IMR-90 (cell line): Measurements from ENCODE around the gene HEY2. TPM values are rescaled to one million over a fixed set of nuclear protein-coding genes. Genes with fewer than 3 reads are reported as not detected.

Experiments
- ATAC-seq: fragments of 200-7000 bp; cut with Tn5 transposase; 2 replicates; pipeline ENCODE4 v1.9.1; 2020; ENCODE audit warnings: low read depth, mild to moderate bottlenecking, moderate library complexity
- BruUV-seq: library from RNA; stranded (reverse); fragments of 400-500 nt; replicated peaks from 2 replicates; lab custom pipeline; 2021; lab: Mats Ljungman, UMichigan
- CTCF ChIA-PET: fragments of 300-600 bp; formaldehyde crosslinking; extraction: SDS; loops from one replicate; lab custom pipeline; 2021; ENCODE audit warnings: antibody characterized with exemption; lab: Yijun Ruan, JAX
- POLR2A ChIA-PET: fragments of 300-600 bp; sonication (Branson Sonifier 250); formaldehyde crosslinking; loops from one replicate; lab custom pipeline; 2022; ENCODE audit warnings: antibody characterized with exemption; ENCODE audit not compliant: unreplicated experiment; lab: Charles Lee
- DNase-seq: peaks from one replicate; pipeline ENCODE4 v3.0.0; 2013
- H2AFZ ChIP-seq: replicated peaks from 2 replicates; pipeline ENCODE3; 2013; ENCODE audit warnings: low read length, mild to moderate bottlenecking; ENCODE audit not compliant: poor library complexity
- H2AK5ac ChIP-seq: 2 replicates; pipeline ENCODE4 v1.6.1; 2013; ENCODE audit warnings: low read depth, low read length, inconsistent platforms
- H2AK9ac ChIP-seq: replicated peaks from 2 replicates; pipeline ENCODE3; 2013; ENCODE audit warnings: mild to moderate bottlenecking, low read depth, low read length, moderate library complexity; ENCODE audit not compliant: poor library complexity
- H2BK120ac ChIP-seq: 2 replicates; pipeline ENCODE4 v1.6.1; 2013; ENCODE audit warnings: low read depth, low read length, inconsistent platforms
- H2BK15ac ChIP-seq: 3 replicates; pipeline ENCODE4 v1.6.1; 2013; ENCODE audit warnings: low read depth, low read length, inconsistent platforms
- H2BK20ac ChIP-seq: 2 replicates; pipeline ENCODE4 v1.6.1; 2013; ENCODE audit warnings: low read depth, mild to moderate bottlenecking, inconsistent platforms, low read length, moderate library complexity
- H2BK5ac ChIP-seq: 2 replicates; pipeline ENCODE4 v1.6.1; 2013; ENCODE audit warnings: mild to moderate bottlenecking, low read depth, low read length, inconsistent platforms; ENCODE audit not compliant: poor library complexity, severe bottlenecking
- H3K14ac ChIP-seq: replicated peaks from 2 replicates; pipeline ENCODE4 v1.6.1; 2013; ENCODE audit warnings: low read depth, low read length, inconsistent platforms
- H3K18ac ChIP-seq: 2 replicates; pipeline ENCODE4 v1.6.1; 2013; ENCODE audit warnings: low read depth, low read length, control low read depth
- H3K23ac ChIP-seq: 2 replicates; pipeline ENCODE4 v1.6.1; 2013; ENCODE audit warnings: low read depth, low read length, inconsistent platforms
- H3K27ac ChIP-seq: 2 replicates; pipeline ENCODE4 v1.5.1; 2013; ENCODE audit warnings: mild to moderate bottlenecking, control low read depth, low read length; ENCODE audit not compliant: insufficient read depth
- H3K27me3 ChIP-seq: 2 replicates; pipeline ENCODE4 v1.6.1; 2013; ENCODE audit warnings: low read length; ENCODE audit not compliant: control insufficient read depth, insufficient read depth
- H3K36me3 ChIP-seq: 2 replicates; pipeline ENCODE4 v1.6.1; 2013; ENCODE audit warnings: low read length, mixed read lengths; ENCODE audit not compliant: control insufficient read depth, insufficient read depth
- H3K4ac ChIP-seq: 2 replicates; pipeline ENCODE4 v1.6.1; 2013; ENCODE audit warnings: low read depth, low read length, inconsistent platforms
- H3K4me1 ChIP-seq: 2 replicates; pipeline ENCODE4 v1.6.1; 2013; ENCODE audit warnings: low read length, mixed read lengths; ENCODE audit not compliant: control insufficient read depth, insufficient read depth
- H3K4me2 ChIP-seq: 2 replicates; pipeline ENCODE4 v1.6.1; 2013; ENCODE audit warnings: low read depth, mild to moderate bottlenecking, control low read depth, low read length, moderate library complexity
- H3K4me3 ChIP-seq: 2 replicates; pipeline ENCODE4 v1.5.1; 2013; ENCODE audit warnings: low read depth, mild to moderate bottlenecking, control low read depth, low read length, moderate library complexity; ENCODE audit not compliant: insufficient read depth
- H3K56ac ChIP-seq: 2 replicates; pipeline ENCODE4 v1.6.1; 2013; ENCODE audit warnings: low read length, inconsistent platforms; ENCODE audit not compliant: insufficient read depth; ENCODE audit errors: extremely low read depth
- H3K79me1 ChIP-seq, 2 experiments: 2 replicates each; pipeline ENCODE4 v1.6.1; 2013; ENCODE audit warnings: low read length in 2 of 2, inconsistent platforms in 1 of 2, low read depth in 1 of 2
- H3K9ac ChIP-seq: 2 replicates; pipeline ENCODE4 v1.6.1; 2013; ENCODE audit warnings: low read depth, low read length, control low read depth
- H3K9me1 ChIP-seq: 2 replicates; pipeline ENCODE4 v1.6.1; 2013; ENCODE audit warnings: low read length, inconsistent platforms; ENCODE audit not compliant: insufficient read depth
- H3K9me3 ChIP-seq: 2 replicates; pipeline ENCODE4 v1.6.1; 2013; ENCODE audit warnings: low read length; ENCODE audit not compliant: control insufficient read depth, insufficient read depth
- H4K20me1 ChIP-seq: 2 replicates; pipeline ENCODE4 v1.6.1; 2013; ENCODE audit warnings: low read length, inconsistent platforms; ENCODE audit not compliant: insufficient read depth
- H4K5ac ChIP-seq: 2 replicates; pipeline ENCODE4 v1.6.1; 2013; ENCODE audit warnings: mild to moderate bottlenecking, low read depth, low read length, control low read depth
- H4K8ac ChIP-seq, 2 experiments: 2 replicates each; pipeline ENCODE4 v1.6.1; 2013; ENCODE audit warnings: low read depth in 2 of 2, low read length in 2 of 2, control low read depth in 1 of 2, inconsistent platforms in 1 of 2
- H4K91ac ChIP-seq: 2 replicates; pipeline ENCODE4 v1.6.1; 2013; ENCODE audit warnings: low read depth, low read length, inconsistent platforms; ENCODE audit not compliant: insufficient read depth
- BHLHE40 ChIP-seq: fragments of 150-350 bp; IDR thresholded peaks from 2 replicates; pipeline ENCODE4 v1.6.1; 2016; ENCODE audit warnings: mild to moderate bottlenecking, low read depth, low read length
- FOS ChIP-seq: fragments of 150-350 bp; IDR thresholded peaks from 2 replicates; pipeline ENCODE4 v1.6.1; 2016; ENCODE audit warnings: low read depth, low read length
- MAFK ChIP-seq: IDR thresholded peaks from 2 replicates; pipeline ENCODE4 v1.6.1; 2012; ENCODE audit warnings: low read depth, low read length, improper control_type of control experiment
- MAZ ChIP-seq: IDR thresholded peaks from 2 replicates; pipeline ENCODE4 v1.6.1; 2012; ENCODE audit warnings: low read depth, mild to moderate bottlenecking, low read length, improper control_type of control experiment, moderate library complexity, borderline replicate concordance
- MXI1 ChIP-seq: IDR thresholded peaks from 2 replicates; pipeline ENCODE4 v1.6.1; 2012; ENCODE audit warnings: low read depth, mild to moderate bottlenecking, low read length, moderate library complexity, borderline replicate concordance
- NFE2L2 ChIP-seq: fragments of 150-350 bp; IDR thresholded peaks from 2 replicates; pipeline ENCODE4 v1.6.1; 2016; ENCODE audit warnings: low read depth, mild to moderate bottlenecking, low read length
- RCOR1 ChIP-seq: IDR thresholded peaks from 2 replicates; pipeline ENCODE4 v1.6.1; 2012; ENCODE audit warnings: mild to moderate bottlenecking, low read length, improper control_type of control experiment; ENCODE audit not compliant: insufficient replicate concordance
- RFX5 ChIP-seq: IDR thresholded peaks from 2 replicates; pipeline ENCODE4 v1.8.0; 2012; ENCODE audit warnings: low read depth, mild to moderate bottlenecking, low read length, moderate library complexity
- dilution Hi-C: fragments of 300-500 bp; cut with HindIII; formaldehyde crosslinking; loops from one replicate; pipeline ENCODE4 v1.14.3; 2018; ENCODE audit warnings: low sequenced_read_pairs; ENCODE audit not compliant: unreplicated experiment
- in situ Hi-C: fragments of 300-500 bp; cut with MboI; formaldehyde crosslinking; loops from 3 replicates; pipeline ENCODE4 v1.14.3; 2019; ENCODE audit warnings: low sequenced_read_pairs, inconsistent platforms, mixed read lengths
- intact Hi-C: fragments of 100-400 bp; cut with micrococcal nuclease; formaldehyde crosslinking; loops from 2 replicates; pipeline ENCODE4 v1.10.0; 2022
- polyA plus RNA-seq, 3 experiments: library from polyadenylated mRNA; depleted of rRNA; stranded (reverse); fragments of >200 nt; gene quantifications; 2 replicates each; pipeline ENCODE4 v1.2.3, GENCODE V29; 2012; ENCODE audit warnings: low replicate concordance in 1 of 3
- total RNA-seq: library from RNA; depleted of rRNA; stranded (reverse); fragments of >200 nt; gene quantifications from 2 replicates; pipeline ENCODE4 v1.2.3, GENCODE V29; 2012
- TF ChIP-seq, protein P1 (sequence below): fragments of 150-350 bp; IDR thresholded peaks from 2 replicates; pipeline ENCODE4 v1.6.1; 2016; ENCODE audit warnings: low read depth, mild to moderate bottlenecking, low read length, moderate library complexity, borderline replicate concordance
- TF ChIP-seq, protein P2 (sequence below): fragments of 150-350 bp; IDR thresholded peaks from 2 replicates; pipeline ENCODE4 v1.6.1; 2017; ENCODE audit warnings: mild to moderate bottlenecking, antibody characterized with exemption, low read length, low read depth

Gene HEY2
- total and polyA plus RNA-seq, 2 of the 4 experiments (the other 2 are of a cell fraction), result not detected

DNA sequence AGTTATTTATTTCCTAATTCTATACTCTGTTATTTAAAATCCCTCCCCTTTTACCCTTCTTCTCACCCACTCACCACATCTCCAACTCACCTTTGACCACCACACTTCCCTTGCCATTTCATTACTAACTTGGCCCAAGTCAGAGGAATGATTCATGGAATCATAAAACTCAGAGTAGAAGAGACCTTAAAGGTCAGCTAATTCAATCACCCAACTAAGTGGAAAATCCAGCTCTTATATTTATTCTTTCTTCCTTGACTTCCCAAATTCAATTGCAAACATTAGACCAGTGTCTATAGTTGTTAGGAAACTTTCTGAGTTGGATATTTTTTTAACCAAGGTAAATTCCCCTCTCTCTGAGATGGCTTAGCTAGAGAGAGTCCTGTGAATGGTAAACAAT, 26.5 kb upstream of the HEY2 start:
- H4K8ac ChIP-seq, result no peak overlapping the region
- intact Hi-C loops, result no loop called here
- H3K56ac ChIP-seq, result no peak overlapping the region
- no peak overlapping the region for H2BK5ac ChIP-seq
- no peak for TF ChIP-seq RCOR1
- no peak for TF ChIP-seq BHLHE40
- TF ChIP-seq FOS, result no peak
- no peak for TF ChIP-seq MAFK
- no peak for TF ChIP-seq RFX5
- no peak for TF ChIP-seq NFE2L2
- TF ChIP-seq MXI1, result no peak
- no peak for TF ChIP-seq MAZ
- TF ChIP-seq, protein P1, sequence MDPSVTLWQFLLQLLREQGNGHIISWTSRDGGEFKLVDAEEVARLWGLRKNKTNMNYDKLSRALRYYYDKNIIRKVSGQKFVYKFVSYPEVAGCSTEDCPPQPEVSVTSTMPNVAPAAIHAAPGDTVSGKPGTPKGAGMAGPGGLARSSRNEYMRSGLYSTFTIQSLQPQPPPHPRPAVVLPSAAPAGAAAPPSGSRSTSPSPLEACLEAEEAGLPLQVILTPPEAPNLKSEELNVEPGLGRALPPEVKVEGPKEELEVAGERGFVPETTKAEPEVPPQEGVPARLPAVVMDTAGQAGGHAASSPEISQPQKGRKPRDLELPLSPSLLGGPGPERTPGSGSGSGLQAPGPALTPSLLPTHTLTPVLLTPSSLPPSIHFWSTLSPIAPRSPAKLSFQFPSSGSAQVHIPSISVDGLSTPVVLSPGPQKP, result no peak
- TF ChIP-seq, protein P2, sequence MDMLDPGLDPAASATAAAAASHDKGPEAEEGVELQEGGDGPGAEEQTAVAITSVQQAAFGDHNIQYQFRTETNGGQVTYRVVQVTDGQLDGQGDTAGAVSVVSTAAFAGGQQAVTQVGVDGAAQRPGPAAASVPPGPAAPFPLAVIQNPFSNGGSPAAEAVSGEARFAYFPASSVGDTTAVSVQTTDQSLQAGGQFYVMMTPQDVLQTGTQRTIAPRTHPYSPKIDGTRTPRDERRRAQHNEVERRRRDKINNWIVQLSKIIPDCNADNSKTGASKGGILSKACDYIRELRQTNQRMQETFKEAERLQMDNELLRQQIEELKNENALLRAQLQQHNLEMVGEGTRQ, result no peak
- H2AFZ ChIP-seq, result no peak overlapping the region
- ChIA-PET CTCF (no interaction called here), POLR2A (no interaction called here)
- no peaks in the 10 kb centered on the region for H3K4me1 ChIP-seq
- H4K20me1 ChIP-seq, result no peaks in the 10 kb centered on the region
- H3K14ac ChIP-seq, result no peak overlapping the region
- no peak overlapping the region for H3K4me2 ChIP-seq
- H2BK120ac ChIP-seq, result no peak overlapping the region
- no peaks in the 10 kb centered on the region for H3K9me3 ChIP-seq
- H2BK20ac ChIP-seq, result no peak overlapping the region
- H3K23ac ChIP-seq, result no peak overlapping the region
- H3K36me3 ChIP-seq, result no peaks in the 10 kb centered on the region
- ATAC-seq (no peak), DNase-seq (no peak)
- peaks cover 2% of the 10 kb centered on the region; the same call in 1 of the 2 replicates for H3K27me3 ChIP-seq
- H3K4ac ChIP-seq, result no peak overlapping the region
- dilution Hi-C loops, result no loop called here
- H3K4me3 ChIP-seq, result no peak overlapping the region
- in situ Hi-C loops, result no loop called here
- H3K9me1 ChIP-seq, result no peaks in the 10 kb centered on the region
- no peak overlapping the region for H4K91ac ChIP-seq
- no TSS peak for BruUV-seq
- H3K27ac ChIP-seq, result no peak overlapping the region
- no peak overlapping the region for H2AK9ac ChIP-seq
- no peaks in the 10 kb centered on the region for H3K79me1 ChIP-seq
- H3K18ac ChIP-seq, result no peak overlapping the region
- no peak overlapping the region for H2AK5ac ChIP-seq
- H2BK15ac ChIP-seq, result no peak overlapping the region
- H4K5ac ChIP-seq, result no peak overlapping the region
- H3K9ac ChIP-seq, result no peak overlapping the region
